GM19455 (cell line): ENCODE results near the gene CNTN6.
"Not testable (repeated sequence)": the region's sequence is repeated elsewhere in the genome, so short reads cannot be mapped to it uniquely, and the experiment has no call there.

Experiments used
- ATAC-seq: cut with Tn5 transposase; IDR thresholded peaks from one replicate; pipeline ENCODE4 v1.9.1; 2021; ENCODE audit not compliant: unreplicated experiment

The CNTN6 gene

GRCh38 chr3:1272546-1273265, 179.9 kb downstream of the CNTN6 start:
- no peak for ATAC-seq

DNA sequence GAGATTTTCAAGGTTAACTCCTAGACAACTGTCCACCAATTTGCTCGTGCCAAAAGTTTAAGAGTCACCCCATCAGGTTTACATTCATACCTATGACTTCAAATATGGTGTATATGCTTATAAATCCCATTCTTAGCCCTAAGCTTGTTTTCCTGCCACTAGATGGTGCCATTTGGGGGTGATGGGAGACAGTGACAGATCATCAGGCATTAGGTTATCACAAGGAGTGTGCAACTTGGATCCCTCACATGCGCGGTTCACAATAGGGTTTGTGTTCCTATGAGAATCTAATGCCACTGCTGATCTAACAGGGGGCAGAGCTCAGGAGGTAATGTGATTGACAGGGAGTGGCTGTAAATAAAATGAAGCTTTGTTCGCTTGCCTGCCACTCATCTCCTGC, 182.7 kb downstream of the CNTN6 start:
- no peak for ATAC-seq

DNA sequence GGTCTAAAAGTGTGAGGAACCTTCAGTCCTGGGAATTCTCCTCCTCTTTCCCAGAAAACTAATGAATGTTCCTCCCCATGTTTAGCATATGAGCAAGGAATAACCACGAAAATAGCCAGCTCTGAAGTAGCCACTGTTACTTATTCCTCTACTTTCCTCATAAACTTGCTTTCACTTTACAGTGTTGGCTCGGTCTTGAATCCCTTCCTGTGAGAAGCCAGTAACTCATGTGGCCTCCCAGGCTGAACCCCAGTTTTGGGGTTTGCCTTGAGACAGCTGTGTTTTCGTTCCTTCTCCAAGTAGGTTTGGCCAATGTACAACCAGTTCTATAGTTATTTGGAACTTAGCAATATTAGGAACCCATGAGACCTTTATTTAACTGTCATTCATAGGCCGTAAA, 195.0 kb downstream of the CNTN6 start:
- no peak for ATAC-seq

DNA sequence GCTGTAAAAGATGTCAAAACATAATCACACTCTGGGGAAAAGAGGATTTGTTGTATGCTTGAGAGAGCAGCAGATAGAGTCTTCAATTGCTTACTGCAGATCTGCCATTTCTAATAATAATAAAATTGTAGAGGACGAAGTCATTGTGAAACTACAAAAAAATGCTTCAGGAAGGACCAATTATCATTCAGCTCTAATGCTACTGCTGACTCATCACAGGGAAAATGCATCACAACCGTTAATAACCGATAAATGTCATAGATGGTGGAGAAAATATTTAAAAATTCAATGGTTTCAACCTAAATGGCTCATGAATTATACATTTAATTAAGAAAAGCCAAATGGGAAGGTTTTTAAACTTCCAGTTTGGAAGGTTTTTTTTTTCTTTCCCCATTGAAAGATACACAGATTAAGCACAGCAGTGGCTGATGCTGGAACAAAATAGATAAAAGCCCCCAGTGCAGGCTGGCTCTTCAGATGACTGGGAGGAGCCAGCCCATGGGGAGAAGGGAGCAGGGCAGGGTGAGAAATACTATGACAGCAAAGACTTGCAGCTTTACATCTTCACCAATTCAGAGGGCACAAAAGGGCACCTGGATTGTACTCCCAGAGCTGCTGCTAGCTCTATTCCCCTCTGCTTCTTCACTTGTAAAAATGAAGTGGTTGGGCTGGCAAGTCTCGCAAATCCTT, 196.1 kb downstream of the CNTN6 start:
- ATAC-seq = no peak

GRCh38 chr3:1292571-1293071, 199.8 kb downstream of the CNTN6 start:
- no peak for ATAC-seq

DNA sequence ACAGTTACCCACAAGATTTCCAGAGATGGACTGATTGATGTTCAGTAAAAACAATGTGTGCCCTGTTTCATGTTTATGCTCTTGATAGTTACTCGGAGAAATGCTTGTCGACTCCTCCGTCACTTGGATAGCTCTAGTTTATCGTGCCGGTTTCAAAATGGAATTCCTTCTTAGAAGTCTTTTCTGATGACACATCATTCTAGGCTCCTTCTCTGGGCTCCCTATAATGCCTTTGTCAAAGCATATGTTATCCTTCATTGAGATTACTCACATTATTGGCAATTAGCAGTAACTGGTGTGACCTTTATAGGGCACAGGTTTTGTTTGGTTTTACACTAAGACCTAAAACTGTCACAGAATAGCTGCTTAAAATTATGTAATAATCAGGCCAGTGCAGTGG, 201.8 kb downstream of the CNTN6 start:
- no peak for ATAC-seq

DNA sequence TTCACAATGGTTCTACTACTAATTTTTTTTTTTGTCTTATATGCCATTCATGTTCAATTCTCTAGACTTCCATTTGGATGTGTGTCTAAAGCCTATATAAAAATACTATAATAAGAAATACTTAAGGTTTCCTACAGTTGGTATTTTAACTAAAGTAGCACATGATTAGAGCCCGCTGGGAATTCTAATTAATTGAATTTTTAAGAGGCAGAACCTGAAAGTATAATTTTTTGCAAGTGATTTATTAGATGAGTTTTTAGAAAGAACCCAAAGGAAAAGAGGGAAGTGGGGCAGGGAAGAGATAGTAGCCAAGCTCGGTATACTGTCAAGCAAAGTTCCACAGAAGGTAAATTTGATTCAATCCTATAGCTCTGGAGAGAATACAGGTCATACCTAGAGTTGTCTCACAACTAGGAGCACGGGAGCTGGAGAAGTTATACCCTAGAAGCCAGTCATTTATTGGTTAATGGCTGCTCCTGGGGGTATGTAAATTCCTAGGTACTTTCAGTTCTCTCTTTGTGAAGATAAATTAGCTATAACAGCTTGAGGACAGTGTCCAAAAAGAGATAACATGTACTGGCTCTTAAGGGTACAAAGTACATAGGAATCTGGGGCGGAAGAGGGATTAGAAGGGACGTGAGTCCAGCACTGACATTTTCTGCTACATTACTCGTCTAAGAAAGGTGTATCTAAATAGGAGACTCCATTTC, 225.6 kb downstream of the CNTN6 start:
- no peak for ATAC-seq

GRCh38 chr3:1326546-1326945, 233.7 kb downstream of the CNTN6 start:
- ATAC-seq = no peak

GRCh38 chr3:1330107-1330506, 237.3 kb downstream of the CNTN6 start:
- no peak for ATAC-seq

DNA sequence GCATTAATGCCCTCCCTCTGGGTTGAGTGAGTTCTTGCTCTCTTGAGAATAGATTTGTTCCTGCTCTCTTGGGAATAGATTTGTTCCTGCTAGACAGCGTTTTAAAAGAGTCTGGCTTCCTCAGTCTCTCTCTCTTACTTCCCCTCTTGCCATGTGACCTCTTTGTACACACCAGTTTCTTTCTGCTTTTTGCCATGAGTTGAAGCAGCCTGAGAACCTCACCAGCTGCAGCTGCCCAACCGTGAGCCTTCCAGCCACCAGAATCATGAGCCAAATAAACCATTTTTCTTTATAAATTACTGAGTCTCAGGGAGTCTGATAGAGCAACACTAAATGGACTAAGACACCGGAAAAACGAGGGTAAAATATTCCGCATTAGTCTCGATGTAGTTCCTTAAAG, 253.6 kb downstream of the CNTN6 start:
- no peak for ATAC-seq

DNA sequence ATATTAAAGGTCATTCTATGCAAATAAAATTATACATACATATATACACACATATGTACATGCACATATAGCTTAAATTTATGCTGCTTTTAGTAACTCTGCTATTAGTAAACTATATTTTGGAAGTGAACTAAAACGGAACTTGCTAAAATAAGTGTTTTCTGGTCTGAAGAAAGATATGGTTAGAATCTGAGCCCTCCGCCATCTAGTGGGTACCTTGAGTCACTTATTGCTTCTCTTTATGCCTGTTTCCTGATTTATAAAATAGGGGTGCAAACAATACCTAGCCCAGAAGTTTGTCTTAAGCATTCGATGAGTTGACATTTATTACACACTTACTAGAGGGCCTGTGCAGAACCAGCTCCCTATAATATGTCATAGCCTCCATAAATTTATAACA, 255.7 kb downstream of the CNTN6 start:
- no peak for ATAC-seq

DNA sequence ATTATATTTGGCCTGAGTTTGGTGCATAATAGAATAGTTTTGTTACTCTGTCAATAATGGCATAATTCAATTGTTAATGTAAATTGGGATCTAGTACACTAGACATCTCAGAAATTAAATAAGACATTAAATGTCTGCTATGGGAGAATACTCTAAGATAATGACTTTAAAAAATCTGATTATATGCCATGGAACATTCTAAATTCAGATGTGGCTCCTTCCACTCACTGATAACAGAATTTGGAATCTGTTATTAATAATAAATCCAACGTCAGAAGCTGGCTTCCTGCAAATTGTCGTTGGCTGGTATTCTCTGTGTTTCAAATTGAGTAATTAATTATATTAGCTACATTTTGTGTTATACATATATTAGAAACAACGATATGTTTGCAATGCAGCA, 258.1 kb downstream of the CNTN6 start:
- ATAC-seq = no peak

GRCh38 chr3:1355691-1356090, 262.9 kb downstream of the CNTN6 start:
- ATAC-seq = no peak

DNA sequence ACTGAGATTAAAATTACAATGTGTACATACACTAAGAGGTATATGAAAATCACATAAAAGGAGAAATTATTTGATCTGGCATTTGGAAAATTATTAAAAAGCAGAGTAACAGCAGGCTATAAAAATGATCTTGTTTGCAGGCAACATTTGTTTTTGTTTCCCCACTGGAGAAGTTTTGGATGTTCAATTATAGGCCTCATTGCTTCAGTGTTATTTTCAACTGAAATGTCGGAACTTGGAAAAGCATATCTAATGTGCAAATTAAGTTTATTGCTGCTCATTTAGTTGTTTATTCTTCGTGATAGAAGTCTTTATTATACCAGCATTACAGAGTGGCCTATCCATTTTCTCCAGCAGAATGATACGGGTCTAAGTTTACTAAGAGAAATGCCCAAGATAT, 263.3 kb downstream of the CNTN6 start:
- ATAC-seq = no peak

DNA sequence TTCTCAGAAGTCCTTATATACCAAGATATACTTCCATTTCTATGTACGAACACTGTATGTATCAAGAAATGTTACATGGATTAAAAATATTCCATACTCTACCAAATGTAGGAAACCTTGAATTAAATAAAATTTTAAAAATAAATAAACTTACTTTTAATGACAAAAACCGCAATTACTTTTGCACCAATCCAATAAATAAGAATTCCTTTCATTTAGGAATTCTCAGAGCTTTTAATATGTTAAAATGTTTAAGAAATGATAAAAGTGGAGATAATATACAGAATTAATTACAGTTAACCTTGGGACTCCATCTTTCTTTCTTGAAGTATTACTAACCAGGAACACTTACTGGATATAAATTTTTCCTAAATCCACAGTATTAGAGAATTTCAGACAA, 272.7 kb downstream of the CNTN6 start:
- ATAC-seq = no peak

GRCh38 chr3:1374471-1374870, 281.6 kb downstream of the CNTN6 start:
- ATAC-seq = no peak

DNA sequence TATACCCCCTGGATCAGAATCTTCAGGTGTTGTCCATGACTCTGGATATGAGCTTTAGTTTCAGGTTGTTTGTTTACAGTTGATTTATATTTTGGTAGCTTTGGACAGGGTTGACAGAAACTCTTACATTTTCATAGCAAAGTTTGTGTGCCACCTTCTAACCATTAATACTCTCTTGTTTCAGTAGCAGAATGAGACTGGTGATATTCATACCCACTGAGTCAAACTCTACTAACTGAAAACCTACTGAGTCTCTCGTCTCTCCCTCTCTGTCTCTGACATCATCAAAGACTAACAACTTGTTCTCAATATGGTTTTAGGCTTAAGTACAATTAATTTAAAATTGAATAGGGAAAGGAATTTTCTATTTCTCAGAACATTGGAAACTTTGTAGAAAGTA, 282.3 kb downstream of the CNTN6 start:
- ATAC-seq = no peak

- peak; percentile 79 for ATAC-seq
Observed at GRCh38 chr3:1380926-1381646, 288.3 kb downstream of the CNTN6 start.

DNA sequence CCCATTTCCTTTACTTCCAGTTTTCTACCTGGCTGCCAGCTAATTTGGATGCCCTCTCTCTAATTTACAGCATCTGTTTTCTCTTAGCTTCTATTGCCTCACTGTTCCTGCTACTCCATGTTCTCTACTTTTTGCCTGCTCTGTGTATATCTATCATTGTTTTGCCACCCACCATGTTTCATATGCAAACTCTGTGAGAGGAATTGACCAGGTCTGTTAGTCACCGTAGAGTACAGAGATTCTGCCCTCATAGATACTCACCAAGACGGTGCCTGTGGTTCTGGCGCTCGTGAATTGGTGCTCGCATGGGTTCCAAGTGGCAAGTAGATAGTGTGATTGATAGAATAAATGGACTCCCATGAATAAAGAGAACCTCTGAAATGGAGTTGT, 288.8 kb downstream of the CNTN6 start:
- ATAC-seq = peak; percentile 32

DNA sequence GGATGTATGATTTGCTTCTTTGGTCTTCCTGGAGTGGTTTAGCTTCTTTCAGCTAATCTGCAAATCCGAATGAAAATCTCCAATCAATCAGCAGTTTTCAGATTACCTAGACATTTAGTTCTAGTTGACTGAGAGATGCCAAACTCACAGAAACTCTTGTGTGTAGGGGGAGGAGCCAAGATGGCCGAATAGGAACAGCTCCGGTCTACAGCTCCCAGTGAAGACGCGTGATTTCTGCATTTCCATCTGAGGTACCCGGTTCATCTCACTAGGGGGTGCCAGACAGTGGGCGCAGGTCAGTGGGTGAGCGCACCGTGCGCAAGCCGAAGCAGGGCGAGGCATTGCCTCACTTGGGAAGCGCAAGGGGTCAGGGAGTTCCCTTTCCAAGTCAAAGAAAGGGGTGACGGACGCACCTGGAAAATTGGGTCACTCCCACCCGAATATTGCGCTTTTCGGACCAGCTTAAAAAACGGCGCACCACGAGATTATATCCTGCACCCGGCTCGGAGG, 294.6 kb downstream of the CNTN6 start:
- not testable (repeated sequence) for ATAC-seq

- ATAC-seq = no peak
Observed at GRCh38 chr3:1394188-1394587, 301.4 kb downstream of the CNTN6 start.
